NOMO-1 (cell line): ENCODE data around the gene IL1RAP.
"Not testable (repeated sequence)": the region's sequence is repeated elsewhere in the genome, so short reads cannot be mapped to it uniquely, and the experiment has no call there.

ENCODE experiments used
- DNase-seq, 2 experiments: peaks; one replicate each; lab custom pipeline; 2025; ENCODE audit not compliant: unreplicated experiment in 2 of 2; lab: John Stamatoyannopoulos, UW

IL1RAP gene

GRCh38 chr3:190513409-190514370 lies at the start of gene IL1RAP:
Gene IL1RAP, plus strand, starts transcription at chr3:190514085. Its CDS starts 50,205 bp downstream, at chr3:190564290.
- DNase-seq: peak; percentile 99

GRCh38 chr3:190467922-190468321 lies 46.0 kb upstream of the IL1RAP start:
- no peak for DNase-seq

- not testable (repeated sequence) for DNase-seq
Observed at GRCh38 chr3:190473261-190473660, 40.6 kb upstream of the IL1RAP start.

GRCh38 chr3:190481779-190482178 lies 32.1 kb upstream of the IL1RAP start:
- DNase-seq: no peak

- DNase-seq: peak in 1 of 2 experiments; percentile 22
Observed at GRCh38 chr3:190485830-190486532, 27.9 kb upstream of the IL1RAP start.

GRCh38 chr3:190486533-190486864 lies 27.4 kb upstream of the IL1RAP start:
- no peak for DNase-seq

- DNase-seq: no peak
Observed at GRCh38 chr3:190486908-190487607, 26.8 kb upstream of the IL1RAP start.

- DNase-seq: no peak
Observed at GRCh38 chr3:190491533-190492054, 22.3 kb upstream of the IL1RAP start.

GRCh38 chr3:190492129-190492528 lies 21.8 kb upstream of the IL1RAP start:
- DNase-seq: no peak

GRCh38 chr3:190492966-190493365 lies 20.9 kb upstream of the IL1RAP start:
- DNase-seq: no peak

- no peak for DNase-seq
Observed at GRCh38 chr3:190494907-190495306, 19.0 kb upstream of the IL1RAP start.

GRCh38 chr3:190495354-190495753 lies 18.5 kb upstream of the IL1RAP start:
- no peak for DNase-seq

- peak; percentile 71 to 82 for DNase-seq
Observed at GRCh38 chr3:190495796-190496195, 18.1 kb upstream of the IL1RAP start.

GRCh38 chr3:190496859-190497258 lies 17.0 kb upstream of the IL1RAP start:
- DNase-seq: no peak

- DNase-seq: no peak
Observed at GRCh38 chr3:190497811-190498210, 16.1 kb upstream of the IL1RAP start.

GRCh38 chr3:190498293-190498692 lies 15.6 kb upstream of the IL1RAP start:
- no peak for DNase-seq

- DNase-seq: no peak
Observed at GRCh38 chr3:190499122-190499521, 14.8 kb upstream of the IL1RAP start.

GRCh38 chr3:190502946-190503345 lies 10.9 kb upstream of the IL1RAP start:
- DNase-seq: peak; percentile 29 to 78

GRCh38 chr3:190504354-190505125 lies 9.3 kb upstream of the IL1RAP start:
- DNase-seq: peak; percentile 71 to 75

GRCh38 chr3:190505381-190506003 lies 8.4 kb upstream of the IL1RAP start:
- DNase-seq: no peak
